ENCODE measurements around the gene MLLT6. TPM values are rescaled to one million over a fixed set of nuclear protein-coding genes. Genes with fewer than 3 reads are reported as not detected.

Gene MLLT6
- total and polyA plus RNA-seq, 2 of the 13 experiments (the other 11 are each of a cell fraction or from before 2014, with no cell fraction given), result 50.7 to 69.5 TPM

- TF ChIP-seq IKZF5 (CRISPR knock-in tag; IDR thresholded peaks at IDR 0.05) (peak; percentile 99), POGZ (CRISPR knock-in tag; IDR thresholded peaks at IDR 0.05) (peak; percentile 38), ZZZ3 (CRISPR knock-in tag; IDR thresholded peaks at IDR 0.05; ENCODE audit: borderline replicate concordance) (no peak), JDP2 (CRISPR knock-in tag; IDR thresholded peaks at IDR 0.05; ENCODE audit: borderline replicate concordance) (peak; percentile 89; the same call in 1 of the 2 replicates), USF2 (IDR thresholded peaks at IDR 0.05; ENCODE audit: low read depth, low read length) (no peak), USF2 (CRISPR knock-in tag; IDR thresholded peaks at IDR 0.05; ENCODE audit: borderline replicate concordance) (peak; percentile 47; the same call in 1 of the 2 replicates), GTF3A (CRISPR knock-in tag; conservative IDR thresholded peaks at IDR 0.05) (no peak; the same call in 1 of the 2 replicates), CBX5 (CRISPR knock-in tag; IDR thresholded peaks at IDR 0.05; ENCODE audit: borderline replicate concordance) (peak; percentile 96; the same call in 1 of the 2 replicates), SATB2 (CRISPR knock-in tag; IDR thresholded peaks at IDR 0.05) (no peak), ATM (IDR thresholded peaks at IDR 0.05; ENCODE audit: borderline replicate concordance) (no peak), ZNF766 (CRISPR knock-in tag; IDR thresholded peaks at IDR 0.05; ENCODE audit: borderline replicate concordance) (no peak; the same call in none of the 2 replicates), ZNF597 (CRISPR knock-in tag; IDR thresholded peaks at IDR 0.05) (no peak), KAT7 (CRISPR knock-in tag; IDR thresholded peaks at IDR 0.05; ENCODE audit: borderline replicate concordance) (0 out of 2 replicates have a peak, but pooled peaks have one; percentile 70), CSRNP1 (CRISPR knock-in tag; IDR thresholded peaks at IDR 0.05) (peak; percentile 60), HMG20B (CRISPR knock-in tag; conservative IDR thresholded peaks at IDR 0.05) (peak; percentile 97), TRIM22 (IDR thresholded peaks at IDR 0.05) (no peak), ZNF205 (CRISPR knock-in tag; IDR thresholded peaks at IDR 0.05) (peak; percentile 96), PBX2 (CRISPR knock-in tag; IDR thresholded peaks at IDR 0.05) (no peak; the same call in 1 of the 2 replicates), HMG20A (CRISPR knock-in tag; IDR thresholded peaks at IDR 0.05; ENCODE audit: borderline replicate concordance) (peak; percentile 95)
These were observed 1.1 kb upstream of the MLLT6 start (continued) for GRCh38 chr17:38703742-38704605.

All from HepG2 (cell line).